ENCODE results near the gene MPDU1. TPM values are rescaled to one million over a fixed set of nuclear protein-coding genes. Genes with fewer than 3 reads are reported as not detected.

The MPDU1 gene
- total and polyA plus RNA-seq, 2 of the 13 experiments (the other 11 are each of a cell fraction or from before 2014, with no cell fraction given): 112 to 167 TPM

DNA sequence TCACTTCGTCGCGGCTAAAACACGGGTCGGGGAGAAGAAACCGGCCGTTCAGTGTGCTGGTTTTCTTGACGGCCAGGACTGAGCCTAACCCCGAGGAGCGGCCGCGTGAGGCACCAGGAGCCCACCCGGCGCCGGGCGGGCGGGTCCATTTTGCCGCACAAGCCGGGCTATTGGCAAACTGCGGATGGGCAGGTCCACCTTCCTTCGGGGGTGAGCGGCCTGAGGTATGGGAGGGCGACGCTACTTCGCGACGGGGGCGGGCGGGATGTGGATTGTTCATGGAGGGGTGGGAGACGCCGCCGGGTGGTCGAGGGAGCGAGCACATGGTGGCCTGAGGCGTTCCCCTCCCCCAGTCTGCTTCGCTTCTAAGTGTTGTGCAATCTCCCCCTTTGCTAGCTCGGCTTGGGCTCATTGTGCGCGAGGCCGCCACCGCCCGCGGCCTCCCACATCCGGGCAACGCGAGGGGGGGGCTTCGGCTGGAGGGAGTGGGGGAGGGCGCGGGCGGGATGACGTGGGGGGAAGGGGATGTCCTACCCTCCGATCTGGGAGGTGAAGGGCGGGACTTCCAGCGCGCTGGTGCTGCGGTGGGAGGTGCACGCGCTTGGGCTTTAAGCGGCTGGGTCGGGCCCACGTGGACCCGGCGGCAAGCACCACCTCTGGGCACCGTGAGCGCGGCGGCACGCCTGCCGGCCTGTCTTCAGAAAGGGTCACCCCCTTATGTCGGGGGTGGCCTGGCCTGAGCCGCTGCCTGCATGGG lies 10.2 kb upstream of the MPDU1 start (continued):
- TF ChIP-seq ZNF12 (CRISPR knock-in tag; IDR thresholded peaks at IDR 0.05): no peak
- peak; percentile 33 for TF ChIP-seq RARA (CRISPR knock-in tag; IDR thresholded peaks at IDR 0.05)
- TF ChIP-seq ZNF598 (CRISPR knock-in tag; IDR thresholded peaks at IDR 0.05; ENCODE audit: borderline replicate concordance): no peak
- TF ChIP-seq, protein P1, sequence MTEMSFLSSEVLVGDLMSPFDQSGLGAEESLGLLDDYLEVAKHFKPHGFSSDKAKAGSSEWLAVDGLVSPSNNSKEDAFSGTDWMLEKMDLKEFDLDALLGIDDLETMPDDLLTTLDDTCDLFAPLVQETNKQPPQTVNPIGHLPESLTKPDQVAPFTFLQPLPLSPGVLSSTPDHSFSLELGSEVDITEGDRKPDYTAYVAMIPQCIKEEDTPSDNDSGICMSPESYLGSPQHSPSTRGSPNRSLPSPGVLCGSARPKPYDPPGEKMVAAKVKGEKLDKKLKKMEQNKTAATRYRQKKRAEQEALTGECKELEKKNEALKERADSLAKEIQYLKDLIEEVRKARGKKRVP (CRISPR knock-in tag; IDR thresholded peaks at IDR 0.05): peak in 1 of 2 experiments; percentile 27; a peak in 1 of 4 replicates
- no peak for TF ChIP-seq ZNF343 (CRISPR knock-in tag; IDR thresholded peaks at IDR 0.05)
- TF ChIP-seq HNRNPK (IDR thresholded peaks at IDR 0.05; ENCODE audit: low read depth, low read length, poor library complexity, severe bottlenecking): peak; percentile 44
- TF ChIP-seq, protein P2, sequence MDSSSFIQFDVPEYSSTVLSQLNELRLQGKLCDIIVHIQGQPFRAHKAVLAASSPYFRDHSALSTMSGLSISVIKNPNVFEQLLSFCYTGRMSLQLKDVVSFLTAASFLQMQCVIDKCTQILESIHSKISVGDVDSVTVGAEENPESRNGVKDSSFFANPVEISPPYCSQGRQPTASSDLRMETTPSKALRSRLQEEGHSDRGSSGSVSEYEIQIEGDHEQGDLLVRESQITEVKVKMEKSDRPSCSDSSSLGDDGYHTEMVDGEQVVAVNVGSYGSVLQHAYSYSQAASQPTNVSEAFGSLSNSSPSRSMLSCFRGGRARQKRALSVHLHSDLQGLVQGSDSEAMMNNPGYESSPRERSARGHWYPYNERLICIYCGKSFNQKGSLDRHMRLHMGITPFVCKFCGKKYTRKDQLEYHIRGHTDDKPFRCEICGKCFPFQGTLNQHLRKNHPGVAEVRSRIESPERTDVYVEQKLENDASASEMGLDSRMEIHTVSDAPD (CRISPR knock-in tag; IDR thresholded peaks at IDR 0.05): no peak
- peak; percentile 57; the same call in 1 of the 2 replicates for TF ChIP-seq HOXA5 (CRISPR knock-in tag; IDR thresholded peaks at IDR 0.05)
- TF ChIP-seq SPEN (CRISPR knock-in tag; IDR thresholded peaks at IDR 0.05; ENCODE audit: low read depth): peak; percentile 94
- peak; percentile 42 for TF ChIP-seq ZNF619 (CRISPR knock-in tag; IDR thresholded peaks at IDR 0.05)
- no peak for TF ChIP-seq ZNF30 (CRISPR knock-in tag; IDR thresholded peaks at IDR 0.05)
- TF ChIP-seq SOX5 (CRISPR knock-in tag; IDR thresholded peaks at IDR 0.05; ENCODE audit: borderline replicate concordance): peak; percentile 67; the same call in 1 of the 2 replicates
- no peak for TF ChIP-seq TCF12 (IDR thresholded peaks at IDR 0.05)
- TF ChIP-seq TCF12 (CRISPR knock-in tag; IDR thresholded peaks at IDR 0.05): no peak
- peak; percentile 30 for TF ChIP-seq YY1 (IDR thresholded peaks at IDR 0.05; ENCODE audit: insufficient read depth, insufficient replicate concordance, low read depth, low read length)
- no peak for TF ChIP-seq HNRNPUL1 (IDR thresholded peaks at IDR 0.05; ENCODE audit: low read depth, low read length)
- TF ChIP-seq FOXJ3 (CRISPR knock-in tag; IDR thresholded peaks at IDR 0.05; ENCODE audit: borderline replicate concordance): no peak
- no peak for TF ChIP-seq STAT5B (CRISPR knock-in tag; IDR thresholded peaks at IDR 0.05)
- TF ChIP-seq PAF1 (CRISPR knock-in tag; IDR thresholded peaks at IDR 0.05): peak; percentile 88; the same call in 1 of the 2 replicates
- no peak for TF ChIP-seq ZNF605 (CRISPR knock-in tag; IDR thresholded peaks at IDR 0.05)
- TF ChIP-seq, protein P3, sequence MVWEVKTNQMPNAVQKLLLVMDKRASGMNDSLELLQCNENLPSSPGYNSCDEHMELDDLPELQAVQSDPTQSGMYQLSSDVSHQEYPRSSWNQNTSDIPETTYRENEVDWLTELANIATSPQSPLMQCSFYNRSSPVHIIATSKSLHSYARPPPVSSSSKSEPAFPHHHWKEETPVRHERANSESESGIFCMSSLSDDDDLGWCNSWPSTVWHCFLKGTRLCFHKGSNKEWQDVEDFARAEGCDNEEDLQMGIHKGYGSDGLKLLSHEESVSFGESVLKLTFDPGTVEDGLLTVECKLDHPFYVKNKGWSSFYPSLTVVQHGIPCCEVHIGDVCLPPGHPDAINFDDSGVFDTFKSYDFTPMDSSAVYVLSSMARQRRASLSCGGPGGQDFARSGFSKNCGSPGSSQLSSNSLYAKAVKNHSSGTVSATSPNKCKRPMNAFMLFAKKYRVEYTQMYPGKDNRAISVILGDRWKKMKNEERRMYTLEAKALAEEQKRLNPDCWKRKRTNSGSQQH (CRISPR knock-in tag; IDR thresholded peaks at IDR 0.05; ENCODE audit: low read depth): peak; percentile 95
- TF ChIP-seq, protein P4, sequence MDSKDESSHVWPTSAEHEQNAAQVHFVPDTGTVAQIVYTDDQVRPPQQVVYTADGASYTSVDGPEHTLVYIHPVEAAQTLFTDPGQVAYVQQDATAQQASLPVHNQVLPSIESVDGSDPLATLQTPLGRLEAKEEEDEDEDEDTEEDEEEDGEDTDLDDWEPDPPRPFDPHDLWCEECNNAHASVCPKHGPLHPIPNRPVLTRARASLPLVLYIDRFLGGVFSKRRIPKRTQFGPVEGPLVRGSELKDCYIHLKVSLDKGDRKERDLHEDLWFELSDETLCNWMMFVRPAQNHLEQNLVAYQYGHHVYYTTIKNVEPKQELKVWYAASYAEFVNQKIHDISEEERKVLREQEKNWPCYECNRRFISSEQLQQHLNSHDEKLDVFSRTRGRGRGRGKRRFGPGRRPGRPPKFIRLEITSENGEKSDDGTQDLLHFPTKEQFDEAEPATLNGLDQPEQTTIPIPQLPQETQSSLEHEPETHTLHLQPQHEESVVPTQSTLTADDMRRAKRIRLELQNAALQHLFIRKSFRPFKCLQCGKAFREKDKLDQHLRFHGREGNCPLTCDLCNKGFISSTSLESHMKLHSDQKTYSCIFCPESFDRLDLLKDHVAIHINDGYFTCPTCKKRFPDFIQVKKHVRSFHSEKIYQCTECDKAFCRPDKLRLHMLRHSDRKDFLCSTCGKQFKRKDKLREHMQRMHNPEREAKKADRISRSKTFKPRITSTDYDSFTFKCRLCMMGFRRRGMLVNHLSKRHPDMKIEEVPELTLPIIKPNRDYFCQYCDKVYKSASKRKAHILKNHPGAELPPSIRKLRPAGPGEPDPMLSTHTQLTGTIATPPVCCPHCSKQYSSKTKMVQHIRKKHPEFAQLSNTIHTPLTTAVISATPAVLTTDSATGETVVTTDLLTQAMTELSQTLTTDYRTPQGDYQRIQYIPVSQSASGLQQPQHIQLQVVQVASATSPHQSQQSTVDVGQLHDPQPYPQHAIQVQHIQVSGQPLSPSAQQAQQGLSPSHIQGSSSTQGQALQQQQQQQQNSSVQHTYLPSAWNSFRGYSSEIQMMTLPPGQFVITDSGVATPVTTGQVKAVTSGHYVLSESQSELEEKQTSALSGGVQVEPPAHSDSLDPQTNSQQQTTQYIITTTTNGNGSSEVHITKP (CRISPR knock-in tag; IDR thresholded peaks at IDR 0.05; ENCODE audit: low read depth): peak; percentile 91
- TF ChIP-seq KAT8 (CRISPR knock-in tag; IDR thresholded peaks at IDR 0.05): peak; percentile 63
- 0 out of 2 replicates have a peak, but pooled peaks have one; percentile 38 for TF ChIP-seq PHF20 (CRISPR knock-in tag; IDR thresholded peaks at IDR 0.05)

Measured in HepG2 (cell line).